ENCODE results near the gene COQ5. TPM values are rescaled to one million over a fixed set of nuclear protein-coding genes. Genes with fewer than 3 reads are reported as not detected.
"Not testable (repeated sequence)": the region's sequence is repeated elsewhere in the genome, so short reads cannot be mapped to it uniquely, and the experiment has no call there.

Gene COQ5
- polyA plus RNA-seq, 4 donors, result 34.8 to 70.0 (median 64.7) TPM

DNA sequence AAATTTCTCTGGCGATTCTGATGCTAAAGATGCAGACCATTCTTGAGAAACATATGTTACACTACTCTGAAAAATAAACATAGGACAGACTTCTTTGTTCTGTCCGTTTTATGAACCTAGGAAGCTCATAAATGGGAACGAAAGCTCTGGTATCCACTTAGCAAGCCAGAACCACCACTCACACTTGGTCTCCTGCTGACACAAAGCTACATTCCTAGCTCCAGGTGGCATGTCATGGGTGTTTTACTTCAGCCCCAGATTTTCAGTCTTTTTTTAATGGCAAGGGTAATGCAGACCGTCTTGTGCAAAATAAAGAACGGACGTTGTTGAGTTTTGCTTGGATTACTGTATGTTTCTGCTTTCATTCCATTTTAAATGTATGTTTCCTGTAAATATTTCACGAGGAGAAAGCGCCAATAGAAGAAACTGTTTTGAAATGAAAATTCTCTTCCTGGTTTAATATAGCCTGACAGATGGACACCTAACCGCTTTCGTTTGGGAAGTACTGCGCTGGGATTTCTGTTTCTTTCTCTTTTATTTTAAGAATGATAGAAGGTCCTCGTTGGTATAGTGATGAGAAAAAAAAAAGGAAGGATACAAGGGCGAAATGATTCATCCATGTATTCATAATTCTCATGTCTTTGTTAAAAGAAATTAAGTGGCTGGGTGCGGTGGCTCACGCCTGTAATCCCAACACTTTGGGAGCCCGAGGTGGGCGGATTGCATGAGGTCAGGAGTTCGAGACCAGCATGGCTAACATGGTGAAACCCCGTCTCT lies 871 bp upstream of the COQ5 start:
- DNase-seq (ENCODE audit: low read depth in 4 of 4, low spot score in 3 of 4), result peak in 1 of 4 donors; percentile 38

DNA sequence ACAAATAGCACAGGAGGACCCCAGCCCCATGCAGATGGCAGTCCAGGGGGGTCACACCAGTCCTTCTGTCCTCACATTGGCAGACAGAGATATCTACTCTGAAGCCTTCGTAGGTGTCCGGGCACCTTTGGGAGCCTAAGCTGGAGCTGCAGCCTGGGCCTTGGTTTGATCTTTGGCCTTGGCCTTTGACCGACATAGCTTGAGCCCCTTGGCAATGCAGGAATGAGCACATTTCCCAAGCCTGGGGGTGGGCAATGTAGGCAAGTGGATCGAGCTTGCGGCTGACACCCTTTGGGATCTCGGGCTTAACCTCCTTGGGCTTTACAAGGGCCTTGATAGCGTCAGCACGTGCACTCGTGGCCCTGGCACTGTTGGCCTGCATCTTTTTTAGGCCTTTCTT lies 6.4 kb downstream of the COQ5 start:
- DNase-seq (ENCODE audit: low read depth in 4 of 4, low spot score in 3 of 4), result no peak

DNA sequence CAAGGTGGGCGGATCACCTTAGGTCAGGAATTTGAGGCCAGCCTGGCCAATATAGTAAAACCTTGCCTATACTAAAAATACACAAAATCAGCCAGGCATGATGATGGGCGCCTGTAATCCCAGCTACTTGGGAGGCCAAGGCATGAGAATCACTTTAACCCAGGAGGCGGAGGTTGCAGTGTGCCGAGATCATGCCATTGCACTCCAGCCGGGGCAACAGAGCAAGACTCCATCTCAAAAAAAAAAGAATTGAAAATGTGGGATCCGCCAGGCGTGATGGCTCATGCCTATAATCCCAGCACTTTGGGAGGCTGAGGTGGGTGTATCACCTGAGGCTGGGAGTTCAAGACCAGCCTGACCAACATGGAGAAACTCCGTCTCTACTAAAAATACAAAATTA lies 9.6 kb downstream of the COQ5 start:
- not testable (repeated sequence) for DNase-seq (ENCODE audit: low read depth in 4 of 4, low spot score in 3 of 4)

DNA sequence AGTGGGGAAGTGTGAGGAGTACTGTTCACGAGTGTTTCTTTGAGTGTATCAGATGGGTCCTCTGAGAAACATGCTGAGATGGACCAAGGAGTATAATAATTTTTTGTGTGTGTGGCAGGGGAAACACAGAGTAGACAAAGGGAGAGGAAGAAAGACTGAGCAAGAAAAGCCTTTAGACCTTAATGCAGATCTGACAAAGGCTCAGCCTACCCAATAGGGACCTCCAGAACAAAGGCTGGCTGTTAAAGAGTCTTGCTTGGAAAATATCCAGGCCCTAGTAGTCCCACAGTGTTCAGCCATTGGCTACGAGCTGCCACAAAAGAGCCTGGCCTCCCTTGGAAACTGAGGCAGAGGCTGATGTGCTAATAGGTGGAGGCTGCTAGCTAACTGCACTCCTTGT lies 13.5 kb downstream of the COQ5 start:
- DNase-seq (ENCODE audit: low read depth in 4 of 4, low spot score in 3 of 4), result no peak

DNA sequence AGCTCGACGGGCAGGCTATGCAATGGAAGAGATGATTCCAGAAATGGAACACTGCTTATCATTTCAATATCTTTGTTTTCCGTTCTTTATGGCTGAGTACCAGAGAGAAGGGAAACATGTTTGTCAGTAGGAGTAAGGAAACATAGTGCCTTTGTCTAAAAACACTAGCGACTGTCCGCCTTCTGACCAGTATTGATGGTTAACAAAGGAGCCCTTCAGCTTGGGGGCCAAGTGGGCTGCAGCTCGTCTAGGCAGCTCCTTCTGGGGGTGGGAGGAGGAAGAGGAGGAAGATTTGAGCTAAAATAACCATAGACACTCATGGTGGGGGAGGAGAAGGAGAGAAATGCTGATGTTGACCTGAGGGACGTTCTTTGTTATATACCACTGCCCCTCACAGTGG lies 15.0 kb downstream of the COQ5 start:
- DNase-seq (ENCODE audit: low read depth in 4 of 4, low spot score in 3 of 4), result no peak

DNA sequence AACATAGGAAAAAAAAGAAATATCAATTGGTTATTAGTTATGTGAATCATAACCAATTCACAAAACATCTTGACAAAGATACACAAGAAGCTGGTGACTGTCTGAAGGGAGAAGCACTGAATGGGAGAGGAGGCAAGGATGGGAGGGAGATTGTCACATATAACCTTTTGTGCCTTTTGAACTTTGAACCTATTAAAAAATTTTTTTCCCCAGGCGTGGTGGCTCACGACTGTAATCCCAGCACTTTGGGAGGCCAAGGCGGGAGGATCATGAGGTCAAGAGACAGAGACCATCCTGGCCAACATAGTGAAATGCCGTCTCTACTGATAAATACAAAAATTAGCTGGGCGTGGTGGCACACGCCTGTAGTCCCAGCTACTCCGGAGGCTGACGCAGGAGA lies 20.4 kb downstream of the COQ5 start:
- DNase-seq (ENCODE audit: low read depth in 4 of 4, low spot score in 3 of 4), result no peak

DNA sequence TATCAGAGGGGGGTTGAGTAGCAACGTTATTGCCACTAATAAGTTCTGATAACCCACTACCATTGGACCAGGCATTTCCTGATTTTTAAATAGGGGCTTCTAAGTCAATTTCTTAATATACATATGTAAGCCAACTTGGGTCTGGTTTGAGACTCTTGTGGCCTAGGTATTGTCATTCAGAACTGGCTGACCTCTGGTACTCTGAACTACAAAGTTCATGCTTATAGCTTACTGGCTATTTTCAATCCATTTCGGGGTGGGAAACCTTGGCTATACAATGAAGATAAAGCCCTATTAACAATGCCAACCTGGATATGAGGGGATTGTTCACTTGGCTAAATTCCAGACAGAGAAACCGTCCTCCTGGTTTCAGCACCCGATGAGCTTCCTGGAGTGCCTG lies 24.4 kb downstream of the COQ5 start:
- DNase-seq (ENCODE audit: low read depth in 4 of 4, low spot score in 3 of 4), result no peak

DNA sequence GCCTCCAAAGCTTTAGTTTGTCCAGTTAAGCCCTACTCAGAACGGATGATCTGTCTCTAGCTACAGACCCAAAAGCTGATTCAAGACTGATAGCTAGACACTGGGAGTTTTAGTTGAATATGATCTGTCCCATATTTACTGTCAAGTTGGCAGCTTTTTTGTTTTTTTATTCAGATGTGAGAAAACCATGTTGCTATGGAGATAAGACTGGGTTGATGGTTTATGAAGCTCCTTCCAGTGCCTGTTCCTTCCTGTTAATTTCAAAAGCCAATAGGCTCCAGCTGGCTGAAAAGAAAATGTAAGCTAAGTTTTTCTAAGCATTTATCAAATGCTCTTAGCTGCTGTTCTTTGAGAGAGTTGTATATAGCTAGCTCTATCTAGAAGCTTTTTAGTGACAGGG lies 28.4 kb downstream of the COQ5 start:
- no peak for DNase-seq (ENCODE audit: low read depth in 4 of 4, low spot score in 3 of 4)

DNA sequence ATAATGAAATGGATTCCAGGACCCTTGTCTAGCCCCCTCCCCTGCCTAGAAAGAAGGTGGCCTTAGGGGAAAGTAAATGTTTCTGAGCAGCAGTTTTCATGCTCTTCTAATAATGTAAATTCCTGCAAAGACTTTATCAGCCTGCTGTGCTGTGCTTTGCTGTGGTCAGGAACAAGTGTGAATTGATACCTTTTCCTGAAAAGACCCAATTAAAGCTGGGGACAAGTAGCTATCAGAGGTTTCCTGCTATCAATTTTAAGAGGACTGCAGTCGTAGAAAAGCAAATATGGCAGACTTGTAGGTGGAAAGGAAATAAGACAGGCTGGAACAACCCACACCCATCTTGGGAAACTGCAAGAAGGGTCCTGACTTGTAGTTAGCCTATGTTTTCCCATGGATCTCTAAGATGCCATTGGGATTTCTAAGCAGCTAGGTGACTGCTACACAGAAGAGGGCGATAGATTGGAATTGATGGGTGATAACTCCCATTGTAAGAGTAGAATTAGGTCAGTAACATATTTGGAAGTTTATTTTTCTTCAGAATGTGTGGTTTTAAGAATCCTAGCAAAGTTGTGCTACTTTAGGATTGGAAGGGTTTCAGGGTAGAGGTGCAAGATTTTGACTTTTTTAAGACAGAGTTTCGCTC lies 30.0 kb downstream of the COQ5 start:
- DNase-seq (ENCODE audit: low read depth in 4 of 4, low spot score in 3 of 4), result no peak

DNA sequence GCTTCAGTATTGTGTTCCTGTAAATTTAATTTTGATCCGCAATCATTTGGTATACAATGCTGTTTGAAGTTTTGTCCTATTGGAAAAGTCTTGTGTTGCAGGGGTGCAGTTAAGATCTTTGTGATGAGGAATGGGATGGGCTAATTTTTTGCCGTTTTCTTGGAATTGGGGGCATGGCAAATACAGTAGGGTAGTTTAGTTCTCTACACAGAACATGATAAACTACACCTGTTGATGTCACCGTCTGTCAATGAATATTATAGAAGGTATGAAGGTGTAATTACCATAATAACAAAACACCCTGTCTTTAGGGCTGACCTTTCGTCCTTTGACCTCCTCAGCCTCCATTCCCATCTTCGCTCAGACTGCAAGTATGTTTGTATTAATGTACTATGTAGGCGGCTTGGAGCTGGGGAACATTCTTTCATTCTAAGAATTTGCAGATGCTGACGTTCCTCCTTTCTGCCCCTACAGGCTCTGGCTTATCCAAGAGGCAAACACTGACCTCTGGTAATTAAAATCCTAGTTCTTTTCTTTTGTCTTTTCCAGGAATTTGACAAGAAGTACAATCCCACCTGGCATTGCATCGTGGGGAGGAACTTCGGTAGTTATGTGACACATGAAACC lies 31.3 kb downstream of the COQ5 start:
- DNase-seq (ENCODE audit: low read depth in 4 of 4, low spot score in 3 of 4), result no peak

DNA sequence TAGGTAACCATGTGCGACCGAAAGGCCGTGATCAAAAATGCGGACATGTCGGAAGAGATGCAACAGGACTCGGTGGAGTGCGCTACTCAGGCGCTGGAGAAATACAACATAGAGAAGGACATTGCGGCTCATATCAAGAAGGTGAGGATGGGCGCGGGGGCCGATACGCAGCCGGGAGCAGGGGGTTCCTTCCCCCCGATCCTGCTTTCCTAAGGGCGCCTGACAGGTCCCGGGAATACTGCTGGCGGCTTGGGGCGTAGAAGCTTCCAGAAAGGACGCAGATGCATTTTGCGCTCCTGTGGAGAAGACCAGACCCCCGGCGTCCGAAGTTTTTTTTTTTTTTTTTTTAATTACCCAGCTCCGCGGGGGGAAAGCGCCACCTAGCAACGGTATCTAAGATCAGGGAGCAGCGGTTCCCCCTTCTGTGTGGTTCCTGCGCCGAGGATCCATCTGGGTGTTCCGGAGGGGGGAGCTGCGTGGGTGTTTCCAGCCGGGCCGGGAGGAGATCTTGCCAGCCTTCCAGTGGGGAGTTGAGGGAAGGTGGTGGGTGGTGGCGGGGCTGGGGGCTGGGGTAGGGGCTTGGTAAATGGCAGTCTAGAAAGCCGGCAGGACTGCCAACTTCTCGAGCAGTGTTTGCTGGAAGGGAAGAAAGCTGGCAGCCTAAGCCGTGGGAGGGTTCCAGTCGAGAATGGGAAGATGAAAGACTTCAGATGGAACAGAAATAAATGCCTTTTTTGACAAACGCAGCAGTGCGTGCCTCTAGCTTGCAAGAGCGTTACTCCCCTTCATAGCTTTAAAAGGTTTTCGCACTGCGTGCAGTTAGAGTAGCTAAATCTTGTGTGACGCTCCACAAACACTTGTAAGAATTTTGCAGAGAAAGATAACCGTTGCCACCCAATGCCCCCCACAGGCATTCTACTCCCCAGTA lies 32.3 kb downstream of the COQ5 start:
- peak in 1 of 4 donors; percentile 38 for DNase-seq (ENCODE audit: low read depth in 4 of 4, low spot score in 3 of 4)

DNA sequence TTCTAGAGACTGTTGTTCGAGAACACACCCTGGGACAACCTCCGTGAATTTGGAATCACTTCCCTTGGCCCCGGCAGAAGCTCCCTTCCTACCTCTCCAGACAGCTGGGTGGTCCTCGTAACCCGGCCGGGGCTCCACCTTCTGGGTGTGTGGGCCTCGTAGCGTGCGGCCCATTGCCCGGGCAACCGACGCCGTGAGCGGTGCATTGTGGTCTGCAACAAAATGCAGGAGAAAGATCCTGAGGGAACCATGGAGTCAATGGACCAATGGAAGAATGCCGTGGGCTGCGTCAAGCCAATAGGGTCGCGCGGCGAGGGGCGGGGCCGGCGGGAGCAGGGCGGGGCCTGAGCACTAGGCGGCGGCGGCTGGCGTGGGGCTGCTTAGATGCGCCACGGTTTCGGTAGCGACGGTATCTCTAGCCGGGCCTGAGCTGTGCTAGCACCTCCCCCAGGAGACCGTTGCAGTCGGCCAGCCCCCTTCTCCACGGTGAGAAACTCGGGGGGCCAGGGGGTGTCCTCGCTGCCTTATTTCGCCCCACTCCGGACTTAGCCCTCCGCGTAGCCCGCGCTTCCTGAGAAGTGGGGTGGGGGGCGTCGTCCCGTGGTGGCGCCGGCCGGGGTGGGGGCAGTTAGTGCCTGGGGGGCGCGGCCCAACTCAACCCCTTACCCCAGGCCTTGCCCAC lies 33.1 kb downstream of the COQ5 start, which contains the start of gene DYNLL1:
Gene DYNLL1, plus strand, starts transcription at position 383 of the 682 bp plus-strand sequence. CDS start 309 bp downstream, outside the sequence.
- peak; percentile 91 to 95 (median 94) for DNase-seq (ENCODE audit: low read depth in 4 of 4, low spot score in 3 of 4)

DNA sequence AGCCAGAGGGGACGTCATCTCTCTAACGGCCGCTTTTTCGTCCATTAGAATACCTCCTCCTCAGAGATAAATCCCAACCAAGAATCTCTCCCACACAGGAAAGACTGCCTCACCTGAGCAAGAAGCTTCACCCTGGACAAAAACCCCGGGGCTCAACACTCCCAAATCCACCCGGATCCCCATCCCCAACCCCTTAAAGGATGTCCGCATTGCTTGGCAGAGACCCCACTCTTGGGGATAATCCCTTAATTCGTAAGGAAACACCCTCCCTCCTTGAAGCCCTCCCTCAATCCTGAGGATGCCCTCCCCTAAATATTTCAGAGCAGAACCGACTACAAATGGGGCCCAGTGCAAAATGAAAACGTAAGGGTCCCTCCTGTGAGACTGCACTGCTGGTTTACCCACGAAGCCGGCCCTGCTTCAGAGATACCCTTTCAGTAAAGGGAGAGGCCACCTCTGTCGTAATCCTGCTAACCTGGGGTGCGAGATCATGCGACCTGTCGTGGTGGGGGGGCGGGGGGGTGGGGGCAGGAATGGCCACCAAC lies 33.7 kb downstream of the COQ5 start:
- no peak for DNase-seq (ENCODE audit: low read depth in 4 of 4, low spot score in 3 of 4)

DNA sequence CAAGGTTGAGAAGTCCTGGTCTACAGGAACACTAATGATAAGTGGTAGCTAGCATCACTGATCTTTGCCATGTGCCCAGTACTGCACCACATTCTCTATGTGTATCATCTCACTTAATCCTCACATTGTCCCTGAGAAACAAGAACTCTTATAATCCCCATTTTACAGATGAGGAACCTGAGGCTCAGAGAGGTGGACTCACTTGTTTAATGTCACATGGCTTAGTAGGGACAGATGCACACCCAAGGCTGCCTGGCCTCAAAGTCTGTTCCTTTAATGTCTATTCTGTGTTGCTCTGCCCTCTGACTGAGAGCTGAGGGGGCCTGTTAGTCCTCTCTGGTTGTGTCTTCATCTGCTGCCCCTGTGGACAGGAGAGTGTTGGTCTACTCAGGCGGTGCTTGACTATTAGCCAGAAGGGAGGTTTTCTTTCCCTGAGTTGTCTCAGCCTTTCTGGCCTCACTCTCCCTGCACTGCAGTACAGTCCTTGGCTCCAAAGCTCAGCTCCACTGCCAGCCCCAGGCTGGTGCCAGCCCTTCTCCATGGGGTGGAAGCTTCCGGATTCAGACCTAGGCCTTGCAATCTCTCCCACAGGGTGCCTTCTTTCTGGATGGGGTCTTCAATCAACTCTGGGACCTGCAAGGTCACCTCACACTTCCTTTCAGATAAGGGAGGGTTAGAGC lies 38.0 kb downstream of the COQ5 start:
- DNase-seq (ENCODE audit: low read depth in 4 of 4, low spot score in 3 of 4), result no peak

DNA sequence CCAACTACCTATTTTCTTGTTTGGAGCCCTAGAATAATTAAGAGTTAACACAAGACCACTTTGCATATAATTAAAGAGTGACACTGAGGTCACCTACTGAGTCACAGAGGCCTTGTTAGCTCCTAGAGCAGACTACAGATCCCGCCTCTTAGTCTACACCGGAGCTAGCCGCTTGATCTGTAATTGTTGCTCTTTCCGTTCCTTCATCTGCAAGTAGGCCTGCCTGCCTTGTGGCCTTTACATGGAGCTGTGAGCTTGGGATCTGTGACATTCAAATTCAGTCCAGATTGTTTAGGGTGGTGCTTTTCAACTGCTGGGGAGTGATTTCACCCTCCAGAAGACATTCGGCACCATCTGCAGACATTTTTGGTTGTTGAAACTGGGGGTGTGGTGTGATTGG lies 38.6 kb downstream of the COQ5 start:
- no peak for DNase-seq (ENCODE audit: low read depth in 4 of 4, low spot score in 3 of 4)

DNA sequence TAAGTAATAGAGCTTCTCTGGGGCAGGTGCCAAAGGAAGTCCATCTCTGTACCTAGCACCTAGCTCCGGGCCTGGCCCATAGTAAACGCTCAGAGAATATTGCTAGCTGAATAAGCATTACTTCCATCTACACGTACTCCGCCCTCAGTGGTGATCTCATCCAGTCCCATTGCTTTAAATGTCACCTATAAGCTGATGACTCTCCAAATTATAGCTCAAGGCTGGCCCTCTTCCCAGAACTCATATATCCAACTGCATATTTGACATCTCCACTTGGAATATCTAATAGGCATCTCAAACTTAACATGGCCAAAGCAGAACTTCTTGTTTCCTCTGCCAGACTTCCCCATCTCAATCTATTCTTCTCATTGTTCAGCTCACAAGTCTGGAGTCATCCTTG lies 39.9 kb downstream of the COQ5 start:
- no peak for DNase-seq (ENCODE audit: low read depth in 4 of 4, low spot score in 3 of 4)

DNA sequence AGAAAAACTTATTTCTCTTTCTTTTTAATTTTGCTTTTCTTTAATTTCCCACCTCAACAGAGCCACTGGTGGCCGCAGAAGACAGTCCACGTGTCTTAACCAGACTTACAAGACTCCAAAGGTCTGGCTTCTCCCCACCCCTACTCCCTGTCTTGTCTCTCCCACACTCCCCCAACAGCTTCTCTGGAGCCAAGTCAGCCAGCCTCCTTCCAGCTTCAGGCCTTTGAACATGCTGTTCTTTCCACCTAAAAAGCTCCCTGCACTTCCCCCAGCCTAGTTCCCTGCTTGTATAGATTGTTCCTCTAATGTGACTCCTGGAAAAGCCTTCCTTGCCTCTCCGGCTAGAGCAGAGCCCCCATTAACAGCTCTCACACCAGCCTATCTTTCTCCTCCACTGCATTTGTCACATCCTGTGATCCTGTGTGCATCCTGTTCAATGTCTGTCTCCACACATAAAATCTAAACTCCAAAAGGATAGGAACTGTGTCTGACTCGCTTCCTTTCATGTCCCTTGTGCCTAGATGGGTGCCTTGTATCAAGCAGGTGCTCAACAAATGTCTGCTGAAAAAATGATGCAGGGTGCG lies 40.8 kb downstream of the COQ5 start:
- no peak for DNase-seq (ENCODE audit: low read depth in 4 of 4, low spot score in 3 of 4)

DNA sequence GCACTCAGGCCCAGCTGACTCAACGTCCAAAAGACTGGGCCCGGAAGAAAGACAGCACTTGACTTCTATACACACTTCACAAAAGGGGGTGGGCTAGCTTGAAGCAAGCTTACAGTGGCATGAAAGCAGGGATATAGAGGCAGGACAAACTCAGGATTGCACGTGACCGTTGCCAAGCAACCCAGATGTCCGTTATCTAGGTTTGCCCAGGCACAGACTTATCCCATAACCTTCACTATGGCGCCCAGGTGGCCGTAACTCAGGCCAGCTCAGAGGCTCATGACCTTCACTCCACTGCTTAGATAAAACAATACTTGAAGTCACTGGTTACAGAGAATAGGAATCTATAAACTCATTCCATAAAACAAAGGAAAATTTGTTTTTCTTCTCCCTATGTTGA lies 41.4 kb downstream of the COQ5 start:
- DNase-seq (ENCODE audit: low read depth in 4 of 4, low spot score in 3 of 4), result not testable (repeated sequence)
